DMS79 treated with DMSO at 0.1 percent for 48 hours (cell line): ENCODE measurements around the gene ADRA1B.

Experiments used
- DNase-seq: peaks from one replicate; lab custom pipeline; 2025; lab: John Stamatoyannopoulos, UW

ADRA1B gene

DNA sequence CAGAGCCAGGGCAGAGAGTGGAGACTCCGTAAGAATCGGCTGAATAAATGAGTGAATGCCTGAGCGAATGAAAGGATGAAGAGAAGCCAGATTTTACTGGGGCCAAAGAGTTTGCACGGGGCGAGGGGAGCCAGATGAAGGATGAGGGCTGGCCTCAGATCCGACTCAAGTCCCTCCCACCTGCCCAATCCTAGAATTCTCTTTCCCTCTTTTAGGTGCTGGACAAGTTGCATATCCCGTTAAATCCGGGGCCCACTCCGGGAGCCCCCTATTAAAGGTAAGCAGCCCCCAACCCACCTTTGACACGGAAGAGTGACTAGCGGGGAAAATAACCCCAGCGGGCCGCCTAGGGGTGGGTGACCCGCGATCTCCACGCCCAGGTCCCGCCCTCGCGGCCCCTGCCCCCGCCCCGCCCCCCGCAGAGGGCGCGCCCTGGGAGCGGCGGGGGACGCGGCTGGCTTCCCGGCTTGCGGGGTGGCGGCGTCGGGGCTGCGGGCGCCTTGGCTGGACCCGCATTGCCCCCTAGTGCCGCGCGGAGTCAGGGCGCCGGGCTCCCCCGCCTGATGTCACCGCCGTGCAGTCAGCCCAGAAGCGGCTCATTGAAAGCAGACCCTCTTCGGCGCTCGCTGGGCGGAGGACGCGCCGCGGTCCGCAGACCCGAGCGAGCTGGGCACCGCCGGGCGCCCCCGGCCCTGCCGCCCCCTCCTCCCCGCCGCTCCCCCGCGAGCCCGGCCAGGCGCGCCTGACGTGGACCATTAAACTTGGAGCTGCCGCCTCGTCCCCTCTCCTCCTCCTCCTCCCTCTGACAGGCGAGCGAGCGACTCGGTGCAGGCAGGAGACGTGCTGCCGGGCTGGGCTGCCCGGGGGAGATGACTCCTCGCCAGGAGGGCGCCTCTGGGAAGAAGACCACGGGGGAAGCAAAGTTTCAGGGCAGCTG, at the start of gene ADRA1B:
TSS of gene ADRA1B (plus strand) at position 579 of the 937 bp plus-strand sequence. CDS start 424 bp downstream, outside the sequence.
- peak; percentile 10 for DNase-seq

DNA sequence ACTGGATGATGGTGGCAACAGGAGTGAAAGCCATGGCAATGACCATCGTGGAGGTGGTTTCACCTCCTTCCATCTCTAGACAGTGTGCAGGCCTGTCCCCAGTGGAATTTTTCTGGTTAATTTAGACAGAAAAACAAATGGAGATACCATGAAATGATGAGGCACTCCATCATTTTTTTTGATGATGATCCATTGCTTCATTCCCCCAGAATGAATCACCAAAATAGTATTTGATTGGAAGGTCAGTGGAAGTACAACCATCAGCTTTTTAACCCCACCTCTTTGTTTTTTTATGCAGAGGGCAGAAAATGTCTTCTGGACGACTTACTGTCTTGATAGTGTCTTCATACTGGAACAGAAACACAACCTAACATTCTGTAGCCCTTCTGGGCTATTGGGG, 42.6 kb upstream of the ADRA1B start:
- DNase-seq: no peak

GRCh38 chr5:159874263-159874662, 42.0 kb upstream of the ADRA1B start:
- DNase-seq: no peak

GRCh38 chr5:159877016-159877415, 39.3 kb upstream of the ADRA1B start:
- no peak for DNase-seq

DNA sequence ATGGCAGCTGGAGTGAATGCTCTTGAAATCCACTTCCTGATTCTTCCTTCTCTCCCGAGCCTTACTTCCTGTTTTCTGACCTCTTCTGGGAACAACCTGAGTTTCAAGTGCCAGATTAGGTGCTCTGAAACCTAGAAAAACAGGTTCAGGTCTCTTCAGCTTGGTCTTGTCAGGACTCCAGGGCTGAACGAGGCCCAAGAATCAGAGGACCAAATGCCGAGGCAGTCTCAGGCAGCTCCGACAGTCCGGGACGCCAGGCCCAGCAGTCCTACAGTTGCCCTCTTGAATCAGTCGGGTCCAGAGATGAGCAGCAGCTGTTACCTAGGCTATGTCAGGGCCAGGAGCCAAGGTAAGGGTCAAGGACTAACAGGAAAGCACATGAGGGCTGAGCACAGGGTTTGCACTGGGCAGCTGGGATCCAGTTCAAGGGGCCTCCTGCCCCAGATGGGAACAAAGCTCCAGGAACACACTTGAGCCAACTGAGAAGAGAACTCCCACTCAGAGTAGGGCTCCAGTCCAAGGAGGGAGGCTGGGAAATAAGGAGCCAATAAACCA, 38.3 kb upstream of the ADRA1B start:
- DNase-seq: no peak

DNA sequence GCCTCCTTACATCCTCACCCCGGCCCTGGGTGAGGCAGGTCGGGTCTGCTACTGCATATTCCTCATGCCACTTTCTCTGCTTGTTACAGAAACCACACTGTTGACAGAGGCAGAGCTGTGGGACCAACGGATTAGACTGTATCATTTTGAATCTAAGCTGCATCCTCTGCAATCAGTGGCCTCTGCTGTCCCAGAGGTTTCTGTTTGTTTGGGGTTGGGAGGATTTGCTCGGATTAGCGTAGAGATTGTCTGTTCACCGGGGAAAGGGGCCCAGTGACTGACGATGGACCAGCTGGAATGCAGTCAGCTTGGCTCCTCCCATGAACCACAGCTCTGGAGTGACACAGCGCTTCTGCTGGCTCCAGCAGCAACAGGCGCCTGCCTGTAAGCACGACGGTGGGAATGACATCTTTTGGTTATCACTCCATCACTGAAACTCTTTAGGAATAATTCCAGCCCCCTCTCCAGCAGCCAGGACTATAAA, 37.3 kb upstream of the ADRA1B start:
- DNase-seq: no peak

GRCh38 chr5:159880676-159881075, 35.6 kb upstream of the ADRA1B start:
- DNase-seq: no peak

GRCh38 chr5:159881967-159882366, 34.3 kb upstream of the ADRA1B start:
- no peak for DNase-seq

GRCh38 chr5:159883522-159883950, 32.7 kb upstream of the ADRA1B start:
- DNase-seq: no peak

- no peak for DNase-seq
These were observed 31.2 kb upstream of the ADRA1B start for GRCh38 chr5:159884917-159885620.

DNA sequence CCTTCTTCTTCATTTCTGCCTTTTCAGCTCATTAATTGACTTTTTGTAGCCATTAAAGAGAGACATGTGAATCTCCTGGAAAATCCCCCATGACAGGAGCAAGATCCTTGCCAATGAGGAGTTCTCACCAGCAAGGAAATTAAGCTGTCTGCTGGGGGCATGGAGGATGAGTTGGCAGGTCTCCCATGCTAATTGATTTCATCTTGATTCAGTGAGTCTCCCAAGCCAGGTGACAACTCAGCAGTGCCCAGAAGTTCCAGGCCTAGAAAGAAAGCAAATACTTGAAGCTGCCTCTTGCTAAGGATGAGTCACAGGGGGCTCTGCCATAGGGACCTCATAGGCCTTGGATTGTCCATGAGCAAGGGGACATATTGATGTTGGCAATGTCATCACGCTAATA, 30.0 kb upstream of the ADRA1B start:
- DNase-seq: peak; percentile 19

- DNase-seq: peak; percentile 69
These were observed 29.2 kb upstream of the ADRA1B start for GRCh38 chr5:159887050-159887449.

- no peak for DNase-seq
These were observed 27.4 kb upstream of the ADRA1B start for GRCh38 chr5:159888860-159889259.

DNA sequence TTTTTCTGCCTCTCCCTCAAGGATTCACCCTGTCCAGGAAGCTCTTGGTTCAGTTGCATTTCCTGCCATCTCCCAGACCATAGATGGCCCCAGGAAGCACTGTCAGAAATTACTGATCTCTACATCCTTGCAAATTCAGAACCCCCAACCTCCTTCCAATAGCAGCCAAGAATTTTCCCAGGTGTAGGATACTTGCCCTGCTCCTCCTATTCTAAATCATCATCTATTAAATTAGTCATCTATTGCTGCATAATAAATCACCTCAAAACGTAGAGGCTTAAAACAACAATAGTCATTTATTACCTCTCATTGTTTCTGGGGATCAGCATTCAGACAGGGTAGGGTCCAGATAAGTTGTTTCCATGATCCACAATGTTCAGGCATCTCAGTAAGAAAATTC, 26.1 kb upstream of the ADRA1B start:
- no peak for DNase-seq

DNA sequence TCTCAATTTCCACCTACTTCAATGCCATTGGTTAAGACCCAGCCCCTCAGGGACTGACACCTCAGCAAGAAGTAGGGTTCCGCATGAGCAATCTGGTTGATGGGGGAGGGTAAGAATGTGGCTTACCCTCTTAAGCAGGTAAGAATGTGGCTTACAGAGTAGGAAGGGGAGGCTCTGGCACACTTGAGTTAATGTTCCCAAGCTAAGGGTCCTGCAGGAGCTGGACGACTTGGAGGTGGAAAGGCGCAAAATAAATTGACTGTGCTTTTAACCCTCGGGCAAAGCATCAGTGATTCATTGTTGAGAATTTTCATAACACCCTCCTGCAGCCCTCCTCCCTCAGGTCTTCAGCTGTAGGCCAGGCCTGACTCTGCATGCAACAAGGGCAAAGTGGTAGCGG, 24.9 kb upstream of the ADRA1B start:
- peak; percentile 81 for DNase-seq

DNA sequence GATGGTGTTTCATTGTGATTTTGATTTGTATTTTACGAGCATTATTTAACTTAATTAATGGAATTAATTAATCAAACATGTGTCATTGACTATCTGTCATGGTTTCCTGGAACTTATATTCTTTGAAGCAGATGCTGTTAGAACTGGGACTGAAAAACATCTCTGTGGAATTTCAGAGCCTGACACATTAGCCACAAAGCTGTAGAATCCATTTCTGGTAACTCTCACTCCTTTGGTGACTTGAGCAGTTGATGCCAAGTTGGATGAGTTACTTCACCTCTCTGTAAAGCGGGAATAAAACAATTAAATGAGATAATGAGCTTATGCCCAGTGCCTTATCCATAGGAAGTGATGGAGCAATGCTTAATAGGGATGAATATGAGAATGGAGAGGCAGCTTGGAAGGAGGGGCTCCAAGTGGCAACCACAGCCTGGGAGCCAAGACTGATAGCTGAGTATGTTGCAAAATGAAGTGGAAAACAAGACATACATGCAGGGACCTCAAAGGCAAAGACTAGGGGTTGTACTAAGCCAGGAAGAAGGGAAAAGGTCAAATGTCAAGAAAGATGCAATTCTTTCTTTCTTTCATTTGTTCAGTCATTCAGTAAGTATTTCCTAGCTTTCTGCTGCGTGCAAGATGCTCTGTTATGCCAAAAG, 23.1 kb upstream of the ADRA1B start:
- DNase-seq: no peak

DNA sequence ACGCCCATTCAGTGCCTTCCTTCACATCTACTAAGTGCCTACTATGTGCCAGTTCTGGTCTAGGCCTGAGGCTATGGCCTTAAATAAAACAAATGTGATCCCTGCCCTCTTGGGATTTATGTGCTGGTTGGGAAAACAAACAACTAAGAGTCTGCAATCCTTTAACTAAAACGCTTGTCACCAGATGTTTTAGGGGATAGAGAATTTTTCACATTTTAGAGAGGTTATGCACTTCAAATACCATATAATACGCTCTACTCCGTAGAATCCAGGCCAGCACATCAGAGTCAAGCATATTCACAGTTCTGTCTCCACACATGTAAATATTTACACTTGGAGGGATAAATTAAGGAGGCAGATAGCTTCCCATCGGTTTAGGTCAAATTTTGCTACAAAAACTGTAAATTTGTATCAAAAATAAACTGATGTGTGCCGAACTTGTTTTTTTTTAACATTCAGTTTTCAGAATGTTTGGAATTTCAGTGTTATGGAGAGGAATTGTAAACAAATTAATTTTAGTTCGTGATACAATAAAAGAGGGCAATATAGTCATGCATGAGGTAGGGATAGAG, 22.0 kb upstream of the ADRA1B start:
- DNase-seq: no peak

- no peak for DNase-seq
These were observed 18.4 kb upstream of the ADRA1B start for GRCh38 chr5:159897786-159898393.

DNA sequence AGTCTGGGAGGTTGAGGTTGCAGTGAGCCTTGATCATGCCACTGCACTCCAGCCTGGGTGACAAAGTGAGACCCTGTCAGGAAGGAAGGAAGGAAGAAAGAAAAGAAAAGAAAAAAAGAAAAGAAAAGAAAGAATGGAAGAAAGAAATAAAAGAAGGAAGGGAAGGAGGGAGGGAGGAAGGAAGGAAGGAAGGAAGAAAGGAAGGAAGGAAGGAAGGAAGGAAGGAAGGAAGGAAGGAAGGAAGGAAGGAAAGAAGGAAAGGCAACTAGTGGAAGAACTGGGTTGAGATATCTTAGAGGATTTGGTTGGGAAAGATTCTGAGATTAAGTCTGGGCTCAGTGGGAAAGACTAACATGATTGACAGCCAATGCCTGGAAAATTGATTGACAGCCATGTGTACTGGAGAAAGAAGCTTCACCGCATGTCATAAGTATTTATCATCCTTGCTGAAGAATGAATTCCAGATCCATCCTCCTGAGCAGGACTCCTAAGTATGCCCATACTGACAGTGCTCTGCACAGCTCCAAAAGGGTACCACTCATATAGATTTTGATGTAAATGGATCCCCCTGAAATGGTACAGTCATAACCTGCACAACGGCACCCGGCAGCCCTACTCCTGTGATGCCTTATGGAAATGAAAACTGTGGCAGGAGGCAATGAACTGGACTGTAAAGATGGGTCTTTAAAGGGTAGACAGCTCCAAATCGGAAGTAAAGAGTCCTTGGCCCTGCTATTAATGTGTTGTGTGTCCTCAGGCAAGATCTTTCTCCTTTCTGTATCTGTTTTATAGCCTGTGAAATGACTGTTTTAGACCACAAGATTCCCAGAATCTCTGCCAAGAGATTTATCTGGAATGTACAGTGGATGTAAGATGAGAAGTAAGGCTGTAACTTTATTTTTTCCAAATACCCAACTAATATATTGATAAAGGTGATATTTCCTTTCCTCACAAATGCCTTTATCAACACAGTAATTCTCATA, 16.9 kb upstream of the ADRA1B start:
- DNase-seq: no peak

DNA sequence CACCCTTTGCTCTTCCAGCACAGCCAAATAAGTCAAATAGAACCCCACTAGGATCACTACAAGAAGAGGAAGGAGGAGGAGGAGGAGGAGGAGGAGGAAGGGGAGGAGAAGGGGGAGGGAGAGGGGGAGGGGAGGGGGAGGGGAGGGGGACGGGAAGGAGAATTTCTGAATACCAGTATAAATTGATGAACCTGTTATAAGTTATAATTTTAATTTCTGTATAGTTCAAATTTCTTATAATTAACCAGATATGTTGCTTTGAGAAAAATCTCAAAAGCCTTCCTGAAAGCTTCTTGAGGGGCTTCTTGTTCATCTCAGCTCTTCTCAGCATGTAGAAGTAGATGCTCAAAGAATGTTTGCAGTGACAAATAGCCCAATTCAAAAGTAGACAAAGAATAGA, 15.0 kb upstream of the ADRA1B start:
- DNase-seq: no peak
